Astrocyte (in vitro differentiated cells and primary cell): ENCODE measurements around the gene ARHGAP9.

ENCODE experiments used
- CTCF ChIP-seq: IDR thresholded peaks from 2 replicates; pipeline ENCODE4 v1.5.1; 2011; ENCODE audit warnings: low read depth, mild to moderate bottlenecking, inconsistent platforms, low read length, moderate library complexity; ENCODE audit not compliant: insufficient read depth
- EZH2 ChIP-seq: IDR thresholded peaks from 2 replicates; pipeline ENCODE4 v1.6.1; 2012; ENCODE audit warnings: mild to moderate bottlenecking, low read length, inconsistent platforms; ENCODE audit not compliant: insufficient read depth

DNA sequence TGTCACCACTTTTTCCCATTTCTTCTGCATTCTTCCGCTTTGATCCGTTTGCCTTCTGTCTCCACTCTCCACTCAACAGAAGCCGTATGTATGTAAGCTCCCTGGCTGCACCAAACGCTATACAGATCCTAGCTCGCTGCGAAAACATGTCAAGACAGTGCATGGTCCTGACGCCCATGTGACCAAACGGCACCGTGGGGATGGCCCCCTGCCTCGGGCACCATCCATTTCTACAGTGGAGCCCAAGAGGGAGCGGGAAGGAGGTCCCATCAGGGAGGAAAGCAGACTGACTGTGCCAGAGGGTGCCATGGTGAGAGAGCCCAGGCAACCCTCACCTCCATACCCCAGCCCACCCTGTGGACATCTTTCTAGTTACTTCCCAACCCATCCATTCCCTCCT, 11.8 kb downstream of the ARHGAP9 start:
- TF ChIP-seq EZH2 (no peak), CTCF (no peak)
